ENCODE data around the gene BTBD18. TPM values are rescaled to one million over a fixed set of nuclear protein-coding genes. Genes with fewer than 3 reads are reported as not detected.
A peak's percentile ranks its signal among the peaks of the same experiment; 100 is the strongest.

The BTBD18 gene
- polyA plus RNA-seq, 3 donors: 0.10 TPM; not detected in 2

DNA sequence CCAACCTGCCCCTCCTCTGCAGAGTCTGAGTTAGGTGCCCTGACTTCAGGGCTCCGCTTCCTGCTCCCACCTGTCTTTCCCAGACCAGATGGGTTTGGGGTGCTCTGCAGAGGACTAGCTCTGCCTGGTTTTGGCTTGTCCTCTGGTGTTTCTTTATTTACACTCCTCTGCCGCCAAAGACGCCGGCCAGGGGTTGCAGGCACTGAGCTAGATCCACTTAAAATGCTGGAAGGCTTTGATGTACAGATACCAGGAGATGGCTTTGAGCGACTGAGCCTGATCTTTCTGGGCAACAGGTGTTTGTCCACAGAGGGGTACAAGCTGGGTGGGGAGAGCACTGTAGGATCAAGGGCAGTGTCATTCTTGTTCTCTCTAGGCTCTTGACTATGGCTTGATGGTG, 6.4 kb downstream of the BTBD18 start:
- H4K20me1 ChIP-seq (ENCODE audit: insufficient read depth, low read length): peaks cover 27% of the 10 kb centered on the region
- no peaks in the 10 kb centered on the region for H3K27me3 ChIP-seq (ENCODE audit: control insufficient read depth in 2 of 2, insufficient read depth in 2 of 2, low read length in 2 of 2)
- H3K36me3 ChIP-seq (replicated peaks in 1 of 2; ENCODE audit: control insufficient read depth in 1 of 2, insufficient read depth in 2 of 2, low read length in 2 of 2): peaks cover 31 to 51% of the 10 kb centered on the region in 2 donors
- intact Hi-C loops (cut with micrococcal nuclease): no loop called here
- no peak overlapping the region for H3K4me3 Mint-ChIP-seq
- peak overlapping the region in 3 of 7 donors; percentile 21 to 71 (median 28) for H3K27ac Mint-ChIP-seq
- 93% methylated on average over 5 of the region's 5 CpGs for WGBS (ENCODE audit: insufficient coverage)
- peaks cover 22% of the 10 kb centered on the region for H3K79me2 ChIP-seq (ENCODE audit: insufficient read depth, low read length)
- no peak for DNase-seq
- no peak overlapping the region for H3K9ac ChIP-seq (ENCODE audit: insufficient read depth, low read length, poor library complexity, severe bottlenecking)
- H3K4me2 ChIP-seq (replicated peaks; ENCODE audit: extremely low read depth, low read length, poor library complexity, severe bottlenecking): no peak overlapping the region
- peaks cover 41 to 43% of the 10 kb centered on the region in 2 donors for H3K36me3 Mint-ChIP-seq
- H3K9me3 ChIP-seq (replicated peaks in 1 of 2; ENCODE audit: control insufficient read depth in 1 of 2, insufficient read depth in 1 of 2, low read length in 2 of 2): no peaks in the 10 kb centered on the region
- H3K4me3 ChIP-seq (replicated peaks in 1 of 3; ENCODE audit: low read depth in 2 of 3, low read length in 3 of 3): no peak overlapping the region
- TF ChIP-seq, protein P1, sequence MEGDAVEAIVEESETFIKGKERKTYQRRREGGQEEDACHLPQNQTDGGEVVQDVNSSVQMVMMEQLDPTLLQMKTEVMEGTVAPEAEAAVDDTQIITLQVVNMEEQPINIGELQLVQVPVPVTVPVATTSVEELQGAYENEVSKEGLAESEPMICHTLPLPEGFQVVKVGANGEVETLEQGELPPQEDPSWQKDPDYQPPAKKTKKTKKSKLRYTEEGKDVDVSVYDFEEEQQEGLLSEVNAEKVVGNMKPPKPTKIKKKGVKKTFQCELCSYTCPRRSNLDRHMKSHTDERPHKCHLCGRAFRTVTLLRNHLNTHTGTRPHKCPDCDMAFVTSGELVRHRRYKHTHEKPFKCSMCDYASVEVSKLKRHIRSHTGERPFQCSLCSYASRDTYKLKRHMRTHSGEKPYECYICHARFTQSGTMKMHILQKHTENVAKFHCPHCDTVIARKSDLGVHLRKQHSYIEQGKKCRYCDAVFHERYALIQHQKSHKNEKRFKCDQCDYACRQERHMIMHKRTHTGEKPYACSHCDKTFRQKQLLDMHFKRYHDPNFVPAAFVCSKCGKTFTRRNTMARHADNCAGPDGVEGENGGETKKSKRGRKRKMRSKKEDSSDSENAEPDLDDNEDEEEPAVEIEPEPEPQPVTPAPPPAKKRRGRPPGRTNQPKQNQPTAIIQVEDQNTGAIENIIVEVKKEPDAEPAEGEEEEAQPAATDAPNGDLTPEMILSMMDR (IDR thresholded peaks at IDR 0.05): no peak
- no peaks in the 10 kb centered on the region for H3K9me3 Mint-ChIP-seq
- no peak overlapping the region for H2AFZ ChIP-seq (ENCODE audit: insufficient read depth, low read depth, low read length, poor library complexity, severe bottlenecking)
- H3K27me3 Mint-ChIP-seq (ENCODE audit: low read depth in 3 of 3): no peaks in the 10 kb centered on the region
- no peak overlapping the region for H3K27ac ChIP-seq (ENCODE audit: low read depth in 1 of 2, low read length in 2 of 2)
- H3K4me1 Mint-ChIP-seq: peaks cover 14% of the 10 kb centered on the region
- H3K4me1 ChIP-seq (ENCODE audit: control insufficient read depth in 1 of 2, insufficient read depth in 2 of 2, low read length in 2 of 2): peaks cover 15 to 17% of the 10 kb centered on the region in 2 donors

DNA sequence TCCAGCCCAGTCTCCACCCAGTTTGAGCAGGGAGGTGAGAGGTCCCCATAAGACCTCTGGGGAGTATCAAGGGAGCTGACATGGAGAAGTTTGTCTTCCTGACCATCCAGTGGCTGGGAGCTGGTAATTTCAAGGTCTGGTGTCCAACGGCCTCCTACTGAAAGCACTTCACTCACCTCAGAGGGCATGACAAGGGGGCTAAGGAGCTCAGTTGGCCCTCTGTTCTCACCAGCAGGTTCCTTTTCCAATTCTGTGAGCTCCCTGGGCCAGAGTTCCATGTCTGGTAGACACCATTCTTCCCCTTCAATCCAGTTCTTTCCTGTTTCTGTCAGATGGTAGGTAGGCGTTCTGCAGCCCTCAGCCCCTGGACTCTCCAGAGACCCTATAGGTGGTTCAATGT, 7.3 kb downstream of the BTBD18 start:
- TF ChIP-seq, protein P1 (IDR thresholded peaks at IDR 0.05): no peak
- Mint-ChIP-seq H3K4me1 (peaks cover 14% of the 10 kb centered on the region), H3K27me3 (ENCODE audit: low read depth in 3 of 3) (no peaks in the 10 kb centered on the region), H3K9me3 (no peaks in the 10 kb centered on the region), H3K27ac (no peak overlapping the region), H3K4me3 (no peak overlapping the region), H3K36me3 (peaks cover 40 to 47% of the 10 kb centered on the region in 2 donors)
- no peak overlapping the region for H3K4me2 ChIP-seq (replicated peaks; ENCODE audit: extremely low read depth, low read length, poor library complexity, severe bottlenecking)
- H3K27me3 ChIP-seq (ENCODE audit: control insufficient read depth in 2 of 2, insufficient read depth in 2 of 2, low read length in 2 of 2): no peaks in the 10 kb centered on the region
- no peak overlapping the region for H2AFZ ChIP-seq (ENCODE audit: insufficient read depth, low read depth, low read length, poor library complexity, severe bottlenecking)
- H4K20me1 ChIP-seq (ENCODE audit: insufficient read depth, low read length): peaks cover 27% of the 10 kb centered on the region
- H3K4me3 ChIP-seq (replicated peaks in 1 of 3; ENCODE audit: low read depth in 2 of 3, low read length in 3 of 3): no peak overlapping the region
- DNase-seq: no peak
- H3K79me2 ChIP-seq (ENCODE audit: insufficient read depth, low read length): peaks cover 22% of the 10 kb centered on the region
- peaks cover 15 to 17% of the 10 kb centered on the region in 2 donors for H3K4me1 ChIP-seq (ENCODE audit: control insufficient read depth in 1 of 2, insufficient read depth in 2 of 2, low read length in 2 of 2)
- WGBS (ENCODE audit: insufficient coverage): 100% methylated on average over 1 of the region's 2 CpGs
- no peak overlapping the region for H3K9ac ChIP-seq (ENCODE audit: insufficient read depth, low read length, poor library complexity, severe bottlenecking)
- intact Hi-C loops (cut with micrococcal nuclease): loop anchor here in 1 of 2 donors (5.0 kb wide), 1 partner anchor 58 kb away; no protein-coding TSS in a partner anchor
- peaks cover 31 to 59% of the 10 kb centered on the region in 2 donors for H3K36me3 ChIP-seq (replicated peaks in 1 of 2; ENCODE audit: control insufficient read depth in 1 of 2, insufficient read depth in 2 of 2, low read length in 2 of 2)
- no peak overlapping the region for H3K27ac ChIP-seq (ENCODE audit: low read depth in 1 of 2, low read length in 2 of 2)
- no peaks in the 10 kb centered on the region for H3K9me3 ChIP-seq (replicated peaks in 1 of 2; ENCODE audit: control insufficient read depth in 1 of 2, insufficient read depth in 1 of 2, low read length in 2 of 2)
